Measurements from ENCODE around the gene RNF34.
A peak's percentile ranks its signal among the peaks of the same experiment; 100 is the strongest.

The RNF34 gene

DNA sequence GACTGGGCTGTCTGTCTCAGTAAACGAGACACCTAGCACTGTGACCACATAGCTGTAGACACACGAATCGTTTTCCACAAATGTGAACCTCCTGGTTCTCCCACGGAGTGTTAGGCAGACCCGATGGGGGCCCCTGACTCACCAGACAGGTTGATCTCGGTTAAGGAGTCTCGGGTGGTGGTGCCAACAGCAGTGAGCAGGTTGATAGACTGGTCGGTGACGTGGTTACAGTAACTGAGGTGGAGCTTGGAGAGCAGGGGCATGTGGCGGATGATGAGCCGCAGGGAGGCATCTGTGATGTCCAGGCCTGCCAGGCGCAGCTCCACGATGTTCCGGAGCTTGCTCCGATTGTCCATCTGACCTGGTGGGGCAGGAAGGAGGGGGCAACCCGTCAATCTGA, 39.8 kb downstream of the RNF34 start:
- Mint-ChIP-seq H3K36me3 (ENCODE audit: low read depth) (peaks cover 44% of the 10 kb centered on the region), H3K4me1 (ENCODE audit: low read depth) (no peaks in the 10 kb centered on the region), H3K27ac (no peak overlapping the region), H3K27me3 (ENCODE audit: low read depth) (no peaks in the 10 kb centered on the region), H3K9me3 (peaks cover 16% of the 10 kb centered on the region), H3K4me3 (no peak overlapping the region)

DNA sequence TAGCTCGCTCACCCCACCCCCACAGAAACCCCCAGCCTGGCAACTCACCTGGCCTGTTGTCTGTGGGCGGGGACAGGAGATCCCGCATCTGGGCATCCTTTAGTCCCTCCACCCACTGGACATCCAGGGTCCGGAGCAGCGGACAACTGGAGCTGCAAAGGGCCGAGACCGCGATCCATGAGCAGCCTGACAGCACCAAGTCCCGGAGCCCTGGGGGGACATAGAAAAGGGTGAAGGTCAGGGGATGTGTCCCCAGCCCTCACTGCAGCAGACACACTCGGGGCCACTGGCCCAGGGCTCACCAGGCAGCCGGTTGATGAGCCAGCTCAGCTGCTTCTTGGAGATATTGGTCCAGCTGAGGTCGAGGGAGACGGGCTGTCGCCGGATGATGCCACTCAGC, 40.9 kb downstream of the RNF34 start:
- Mint-ChIP-seq H3K27me3 (ENCODE audit: low read depth) (no peaks in the 10 kb centered on the region), H3K4me1 (ENCODE audit: low read depth) (no peaks in the 10 kb centered on the region), H3K9me3 (peaks cover 11% of the 10 kb centered on the region), H3K27ac (no peak overlapping the region), H3K36me3 (ENCODE audit: low read depth) (peaks cover 38% of the 10 kb centered on the region), H3K4me3 (no peak overlapping the region)

DNA sequence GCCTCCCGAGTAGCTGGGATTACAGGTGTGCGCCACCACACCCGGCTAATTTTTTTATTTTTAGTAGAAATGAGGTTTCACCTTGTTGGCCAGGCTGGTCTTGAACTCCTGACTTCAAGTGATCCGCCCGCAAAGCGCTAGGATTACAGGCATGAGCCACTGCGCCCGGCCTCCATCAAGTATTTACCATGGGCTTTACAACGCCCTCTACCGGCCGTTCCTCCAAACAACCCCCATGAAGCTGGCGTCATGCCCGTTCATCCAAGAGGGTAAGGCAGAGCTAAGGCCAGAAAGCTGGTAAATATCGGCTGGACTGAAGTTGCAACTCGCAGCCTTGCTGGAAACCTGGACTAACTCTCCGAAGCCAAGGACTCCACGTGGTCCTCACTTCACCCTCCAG, 41.6 kb downstream of the RNF34 start:
- Mint-ChIP-seq H3K27ac (no peak overlapping the region), H3K27me3 (ENCODE audit: low read depth) (no peaks in the 10 kb centered on the region), H3K9me3 (peaks cover 6% of the 10 kb centered on the region), H3K4me1 (ENCODE audit: low read depth) (no peaks in the 10 kb centered on the region), H3K36me3 (ENCODE audit: low read depth) (peaks cover 30% of the 10 kb centered on the region), H3K4me3 (no peak overlapping the region)

DNA sequence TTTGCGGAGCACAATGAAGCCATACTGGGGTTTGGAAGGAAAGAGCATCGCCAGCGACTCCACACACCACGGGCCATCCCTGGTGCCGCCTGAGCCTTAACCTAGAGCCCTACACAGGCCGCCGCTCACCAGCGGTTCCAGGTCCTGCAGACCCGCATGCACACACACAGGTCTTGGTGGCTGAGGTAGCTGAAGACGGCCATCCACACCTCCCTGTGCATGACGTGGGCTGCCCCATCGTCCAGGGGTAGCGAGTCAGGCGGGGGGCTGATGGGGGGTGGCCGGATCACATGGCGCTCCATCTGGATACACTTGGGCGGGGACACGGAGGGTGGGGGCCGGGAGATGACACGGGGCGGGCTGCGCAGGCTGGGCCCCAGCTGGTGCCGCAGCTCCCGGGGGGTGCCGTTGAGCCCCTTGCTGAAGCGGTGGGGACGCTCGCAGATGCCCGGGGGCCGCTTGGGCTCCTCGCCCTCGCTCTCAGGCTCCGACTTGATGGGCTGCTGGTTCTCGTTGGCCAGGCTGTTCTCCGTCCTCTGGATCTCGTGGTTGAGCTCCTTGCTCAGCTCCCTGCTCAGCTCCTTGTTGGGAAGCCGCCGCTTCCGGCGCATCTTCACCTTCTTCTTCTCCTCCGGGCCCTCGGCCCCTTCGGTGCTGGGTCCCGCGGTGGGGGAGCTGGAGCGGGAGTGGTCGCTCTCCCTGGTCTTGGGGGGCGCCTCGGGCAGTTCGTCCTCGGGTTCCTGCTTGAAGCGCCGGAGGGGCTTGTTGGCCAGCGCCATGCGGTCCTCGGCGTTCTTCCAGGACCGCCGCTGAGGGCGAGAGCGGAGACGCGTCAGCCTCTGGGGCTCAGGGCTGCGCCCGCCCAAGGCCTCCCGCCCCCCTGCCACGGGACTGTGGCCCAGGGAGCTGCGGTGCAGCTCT, 42.4 kb downstream of the RNF34 start:
- H3K4me1 Mint-ChIP-seq (ENCODE audit: low read depth): no peaks in the 10 kb centered on the region
- no peaks in the 10 kb centered on the region for H3K27me3 Mint-ChIP-seq (ENCODE audit: low read depth)
- no peak overlapping the region for H3K27ac Mint-ChIP-seq
- peaks cover 23% of the 10 kb centered on the region for H3K36me3 Mint-ChIP-seq (ENCODE audit: low read depth)
- no peaks in the 10 kb centered on the region for H3K9me3 Mint-ChIP-seq
- H3K4me3 Mint-ChIP-seq: no peak overlapping the region

DNA sequence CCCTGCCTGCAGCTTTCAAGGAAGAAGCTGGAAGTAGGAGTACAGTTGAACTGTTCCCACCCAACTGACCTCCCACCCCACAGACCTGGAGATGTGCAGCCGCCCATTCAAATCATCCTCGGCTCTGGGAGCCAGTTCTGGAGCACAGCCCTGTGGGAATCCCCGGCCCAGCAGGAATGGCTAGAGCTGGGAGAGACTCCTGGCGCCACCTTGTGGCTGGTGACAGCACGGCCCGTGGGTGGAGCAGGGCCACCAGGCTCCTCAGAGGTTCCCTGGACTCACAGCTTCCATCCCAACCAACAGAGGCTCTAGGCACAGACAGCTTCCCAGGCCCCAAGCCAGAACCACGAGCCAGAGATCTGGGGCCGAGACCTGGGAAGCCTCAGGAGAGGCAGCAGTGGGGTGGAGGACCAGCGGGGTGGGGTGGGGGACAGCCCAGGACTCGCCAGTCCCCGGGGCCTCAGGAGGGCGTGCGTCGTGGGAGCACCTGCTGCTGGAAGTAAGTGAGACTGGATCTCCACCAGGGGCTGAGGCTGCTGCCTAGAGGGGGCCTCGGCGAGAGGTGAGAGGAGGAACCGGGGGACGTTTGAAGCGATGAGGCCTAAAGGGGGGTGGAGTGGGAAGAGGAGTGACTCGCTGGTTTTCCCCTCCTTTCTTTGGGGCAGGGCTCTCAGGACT, 43.4 kb downstream of the RNF34 start:
- Mint-ChIP-seq H3K36me3 (ENCODE audit: low read depth) (peaks cover 15% of the 10 kb centered on the region), H3K27ac (no peak overlapping the region), H3K27me3 (ENCODE audit: low read depth) (no peaks in the 10 kb centered on the region), H3K4me3 (no peak overlapping the region), H3K4me1 (ENCODE audit: low read depth) (no peaks in the 10 kb centered on the region), H3K9me3 (no peaks in the 10 kb centered on the region)

DNA sequence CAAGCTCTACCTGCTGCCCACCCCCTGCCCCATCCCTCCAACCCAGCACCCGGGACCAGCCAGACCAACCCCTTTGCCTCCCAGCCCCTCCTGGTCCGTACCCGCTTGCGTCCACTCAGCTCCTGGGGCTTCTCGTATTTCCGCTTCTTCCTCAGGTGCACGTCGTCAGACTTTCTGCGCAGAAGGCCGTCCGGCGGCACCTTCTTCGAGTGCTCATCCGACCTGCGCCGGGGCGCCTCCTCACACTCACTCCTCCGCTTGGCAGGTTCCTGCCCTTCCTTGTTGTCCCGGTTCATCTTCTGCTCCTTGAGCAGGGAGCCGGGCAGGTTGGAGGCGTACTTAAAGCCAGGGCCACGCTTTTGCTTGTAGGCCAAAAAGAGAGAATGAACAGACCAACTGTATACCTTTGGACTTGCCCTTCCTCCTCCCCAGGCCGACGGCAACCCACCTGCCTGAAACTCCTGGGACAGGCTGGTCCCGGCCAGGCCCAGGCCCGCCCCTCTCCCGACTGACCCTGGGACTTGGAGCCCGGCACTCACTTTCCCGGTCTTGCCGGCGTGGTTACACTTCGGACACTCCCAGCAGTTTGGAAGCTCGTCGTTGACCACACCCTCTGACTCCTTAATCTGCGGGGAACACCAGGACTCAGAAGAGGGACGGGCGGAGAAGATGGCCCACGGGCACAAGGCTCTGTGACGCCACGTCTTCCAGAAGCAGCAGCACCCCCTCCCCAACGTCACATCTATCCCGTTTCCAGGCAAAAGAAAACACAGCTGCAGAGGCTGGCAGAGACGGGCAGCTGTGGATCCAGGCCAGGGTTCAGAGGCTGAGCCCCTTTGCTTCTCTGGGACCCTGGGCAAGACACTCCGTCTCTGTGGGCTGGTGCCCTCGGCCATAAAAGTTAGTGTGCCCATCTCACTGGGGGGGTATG, 44.3 kb downstream of the RNF34 start:
- Mint-ChIP-seq H3K36me3 (ENCODE audit: low read depth) (peaks cover 16% of the 10 kb centered on the region), H3K4me1 (ENCODE audit: low read depth) (peaks cover 3% of the 10 kb centered on the region), H3K9me3 (no peaks in the 10 kb centered on the region), H3K27ac (no peak overlapping the region), H3K27me3 (ENCODE audit: low read depth) (no peaks in the 10 kb centered on the region), H3K4me3 (no peak overlapping the region)

DNA sequence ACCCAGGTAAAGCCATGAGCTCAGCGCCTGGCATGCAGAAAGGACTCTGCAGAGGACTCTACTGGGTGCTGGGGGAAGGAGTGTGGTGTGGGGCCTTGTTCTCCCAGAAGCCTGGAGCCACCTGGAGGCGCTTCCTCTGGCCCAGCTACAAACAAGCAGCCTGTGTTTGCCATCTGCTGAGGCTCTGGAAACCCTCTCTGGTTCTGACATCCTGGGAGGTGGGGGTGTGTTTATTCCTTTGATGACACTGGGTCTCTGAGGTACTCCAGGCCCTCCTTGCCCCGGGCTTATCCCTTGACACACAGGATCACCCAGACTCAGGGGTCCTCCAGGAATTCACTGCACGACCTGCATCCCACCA, 44.9 kb downstream of the RNF34 start:
- no peak overlapping the region for H3K27ac Mint-ChIP-seq
- H3K9me3 Mint-ChIP-seq: no peaks in the 10 kb centered on the region
- peaks cover 16% of the 10 kb centered on the region for H3K36me3 Mint-ChIP-seq (ENCODE audit: low read depth)
- peaks cover 3% of the 10 kb centered on the region for H3K4me1 Mint-ChIP-seq (ENCODE audit: low read depth)
- no peak overlapping the region for H3K4me3 Mint-ChIP-seq
- no peaks in the 10 kb centered on the region for H3K27me3 Mint-ChIP-seq (ENCODE audit: low read depth)

DNA sequence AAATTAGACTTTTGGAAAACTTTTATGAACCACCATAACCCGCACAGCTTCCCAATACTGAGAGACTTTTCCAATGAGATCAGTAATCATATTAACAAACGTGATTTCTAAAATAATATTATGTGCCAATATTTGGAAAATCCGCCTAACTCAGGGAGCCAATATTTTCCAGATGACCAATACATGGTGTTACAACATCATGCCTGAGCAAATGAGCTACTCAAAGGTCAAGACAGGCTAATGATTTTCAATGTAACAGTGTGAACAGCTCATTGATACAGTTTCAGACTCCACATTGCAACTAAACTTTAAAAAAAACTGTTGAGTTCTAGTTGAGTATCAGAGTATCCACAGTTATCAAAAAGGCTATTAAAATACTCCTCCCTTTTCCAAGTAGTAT, 46.8 kb downstream of the RNF34 start:
- Mint-ChIP-seq H3K27ac (no peak overlapping the region), H3K27me3 (ENCODE audit: low read depth) (no peaks in the 10 kb centered on the region), H3K4me1 (ENCODE audit: low read depth) (peaks cover 9% of the 10 kb centered on the region), H3K4me3 (no peak overlapping the region), H3K9me3 (no peaks in the 10 kb centered on the region), H3K36me3 (ENCODE audit: low read depth) (peaks cover 13% of the 10 kb centered on the region)

DNA sequence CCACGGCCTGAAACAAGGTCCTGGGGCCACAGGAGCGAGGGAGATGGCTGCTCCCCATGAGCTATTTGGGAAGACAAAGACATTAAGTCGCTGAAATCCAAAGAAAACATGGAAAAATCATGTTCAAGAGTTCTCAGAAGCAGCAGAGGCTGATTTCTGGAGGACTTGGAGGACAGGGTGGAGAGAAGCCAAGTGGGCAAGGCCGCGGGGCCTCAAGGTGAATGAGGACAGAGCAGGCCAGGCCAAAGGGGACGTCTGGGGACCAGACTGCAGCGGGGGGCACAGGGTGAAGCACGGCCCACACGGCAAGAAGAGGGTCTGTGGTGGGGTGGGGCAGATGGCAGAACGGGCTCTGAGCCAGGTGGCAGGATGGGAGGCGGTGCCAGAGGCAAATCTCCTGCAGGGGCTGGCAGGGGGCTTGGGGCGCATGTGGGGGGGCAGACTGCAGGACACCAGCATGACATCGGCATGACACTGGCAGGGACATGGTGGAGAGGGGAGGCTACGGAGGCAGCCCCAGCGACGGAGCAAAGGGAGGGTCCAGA, 48.9 kb downstream of the RNF34 start:
- Mint-ChIP-seq H3K27me3 (ENCODE audit: low read depth) (no peaks in the 10 kb centered on the region), H3K4me3 (no peak overlapping the region), H3K36me3 (ENCODE audit: low read depth) (peaks cover 16% of the 10 kb centered on the region), H3K4me1 (ENCODE audit: low read depth) (peaks cover 14% of the 10 kb centered on the region), H3K9me3 (no peaks in the 10 kb centered on the region), H3K27ac (peak overlapping the region; percentile 26)

DNA sequence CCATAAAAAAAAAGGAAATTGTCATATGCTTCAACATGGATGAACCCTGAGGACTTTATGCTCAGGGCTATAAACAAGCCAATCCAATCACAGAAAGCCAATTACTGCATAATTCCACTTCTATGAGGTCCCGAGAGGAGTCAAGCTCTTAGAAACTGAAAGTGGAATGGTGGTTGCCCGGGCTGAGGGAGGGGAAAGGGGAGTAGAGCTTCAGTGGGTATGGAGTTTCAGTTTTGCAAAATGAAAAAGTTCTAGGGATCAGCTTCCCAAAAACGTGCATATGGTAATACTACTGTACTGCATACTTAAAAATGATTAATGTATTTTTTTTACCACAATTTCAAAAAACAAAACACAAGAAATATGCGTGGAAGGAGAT, 52.0 kb downstream of the RNF34 start:
- Mint-ChIP-seq H3K27me3 (ENCODE audit: low read depth) (no peaks in the 10 kb centered on the region), H3K36me3 (ENCODE audit: low read depth) (peaks cover 16% of the 10 kb centered on the region), H3K4me1 (ENCODE audit: low read depth) (peaks cover 14% of the 10 kb centered on the region), H3K4me3 (no peak overlapping the region), H3K27ac (no peak overlapping the region), H3K9me3 (no peaks in the 10 kb centered on the region)

DNA sequence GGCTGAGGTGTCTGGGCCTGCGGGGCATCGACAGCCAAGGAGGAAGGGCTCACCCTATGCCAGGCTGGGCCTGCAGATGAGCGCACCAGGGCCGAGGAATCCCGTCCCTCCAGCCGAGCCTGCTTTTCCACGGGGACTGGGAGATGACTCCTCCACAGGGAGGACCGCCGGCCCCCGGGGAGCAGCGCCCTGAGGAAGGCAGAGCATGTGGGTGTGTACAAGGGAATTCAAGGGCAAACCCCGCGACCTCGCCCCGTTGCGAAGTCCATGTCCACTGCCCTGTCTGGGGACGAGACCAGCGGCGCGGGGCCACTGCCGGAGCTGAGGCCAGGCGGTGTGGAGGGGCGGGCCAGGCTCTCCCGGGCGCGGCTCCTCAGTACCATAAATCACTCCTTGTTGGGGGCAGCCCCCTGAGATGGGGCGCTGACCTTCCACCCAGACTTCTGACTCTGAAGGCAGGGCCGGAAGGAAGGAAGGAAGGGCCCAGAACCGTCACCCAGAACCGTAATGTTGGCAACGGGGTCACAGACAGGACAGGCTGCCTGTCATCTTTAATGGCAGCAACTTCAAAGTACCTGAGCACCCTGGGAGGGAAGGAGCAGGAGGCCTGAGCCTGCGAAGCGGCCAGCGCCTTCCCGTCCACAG, 52.5 kb downstream of the RNF34 start:
- no peaks in the 10 kb centered on the region for H3K9me3 Mint-ChIP-seq
- H3K27me3 Mint-ChIP-seq (ENCODE audit: low read depth): no peaks in the 10 kb centered on the region
- H3K4me3 Mint-ChIP-seq: no peak overlapping the region
- H3K36me3 Mint-ChIP-seq (ENCODE audit: low read depth): peaks cover 16% of the 10 kb centered on the region
- no peak overlapping the region for H3K27ac Mint-ChIP-seq
- peaks cover 14% of the 10 kb centered on the region for H3K4me1 Mint-ChIP-seq (ENCODE audit: low read depth)

DNA sequence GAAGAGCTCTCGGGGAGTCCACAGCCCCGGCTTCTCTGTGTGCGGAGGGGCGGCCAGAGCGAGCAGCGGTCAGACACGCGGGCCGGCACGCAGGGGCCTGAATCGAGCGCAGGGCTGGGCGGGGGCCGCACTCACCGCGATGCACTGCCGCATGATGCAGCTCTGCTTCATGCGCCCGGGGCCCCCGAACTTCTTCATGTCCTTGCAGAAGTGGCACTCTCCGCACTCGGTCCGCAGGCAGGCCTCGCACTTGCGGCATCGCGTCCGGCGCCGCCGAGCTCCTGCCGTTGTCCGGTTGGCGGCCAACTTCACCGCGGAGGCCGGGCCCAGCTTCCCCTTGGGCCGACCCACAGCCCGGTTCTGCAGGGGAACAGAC, 53.1 kb downstream of the RNF34 start:
- peaks cover 14% of the 10 kb centered on the region for H3K4me1 Mint-ChIP-seq (ENCODE audit: low read depth)
- H3K4me3 Mint-ChIP-seq: no peak overlapping the region
- H3K27me3 Mint-ChIP-seq (ENCODE audit: low read depth): no peaks in the 10 kb centered on the region
- no peaks in the 10 kb centered on the region for H3K9me3 Mint-ChIP-seq
- no peak overlapping the region for H3K27ac Mint-ChIP-seq
- H3K36me3 Mint-ChIP-seq (ENCODE audit: low read depth): peaks cover 16% of the 10 kb centered on the region

DNA sequence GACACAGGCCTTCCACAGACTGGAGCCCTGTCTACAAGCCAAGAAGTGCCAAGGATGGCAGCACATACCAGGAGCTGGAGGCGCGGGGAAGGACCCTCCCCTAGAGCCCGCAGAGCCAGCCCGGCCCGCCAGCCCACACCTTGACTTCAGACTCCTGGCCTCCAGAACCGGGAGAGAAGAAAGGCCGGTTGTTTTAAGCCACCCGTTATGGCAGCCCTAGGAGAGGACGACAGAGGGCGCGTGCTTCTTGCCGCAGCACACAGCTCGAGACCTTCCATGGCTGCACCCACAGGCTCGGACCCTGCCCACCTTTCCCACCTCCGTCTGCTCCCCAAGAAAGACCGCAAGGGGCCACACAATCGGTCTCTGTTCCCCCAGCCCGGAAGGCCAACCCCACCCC, 53.7 kb downstream of the RNF34 start:
- no peak overlapping the region for H3K4me3 Mint-ChIP-seq
- H3K27ac Mint-ChIP-seq: no peak overlapping the region
- H3K27me3 Mint-ChIP-seq (ENCODE audit: low read depth): no peaks in the 10 kb centered on the region
- peaks cover 15% of the 10 kb centered on the region for H3K36me3 Mint-ChIP-seq (ENCODE audit: low read depth)
- peaks cover 13% of the 10 kb centered on the region for H3K4me1 Mint-ChIP-seq (ENCODE audit: low read depth)
- H3K9me3 Mint-ChIP-seq: no peaks in the 10 kb centered on the region

DNA sequence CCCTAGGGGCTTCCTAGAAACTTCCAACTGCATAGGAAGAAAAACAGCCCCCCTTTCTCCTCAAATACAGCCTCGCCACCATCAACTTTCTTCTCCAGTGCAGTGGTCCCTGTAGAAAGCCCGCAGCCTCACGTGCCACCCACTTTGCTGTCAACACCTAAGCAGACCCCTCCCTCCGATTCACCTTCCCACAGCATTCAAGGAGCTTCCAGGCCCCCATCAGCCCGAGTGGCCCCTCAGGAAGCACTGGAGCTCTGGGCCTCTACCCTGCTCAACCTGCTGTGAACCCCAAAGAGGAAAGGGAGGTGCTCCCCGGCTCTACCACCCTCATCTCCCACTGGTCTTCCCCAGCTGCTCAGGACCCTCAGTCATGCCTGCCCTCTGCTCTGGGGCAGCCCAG, 55.0 kb downstream of the RNF34 start:
- H3K36me3 Mint-ChIP-seq (ENCODE audit: low read depth): peaks cover 10% of the 10 kb centered on the region
- H3K4me1 Mint-ChIP-seq (ENCODE audit: low read depth): peaks cover 12% of the 10 kb centered on the region
- H3K9me3 Mint-ChIP-seq: no peaks in the 10 kb centered on the region
- no peak overlapping the region for H3K27ac Mint-ChIP-seq
- H3K27me3 Mint-ChIP-seq (ENCODE audit: low read depth): no peaks in the 10 kb centered on the region
- H3K4me3 Mint-ChIP-seq: no peak overlapping the region
